Measurements from ENCODE around the gene OR52R1.
"Not testable (repeated sequence)": the region's sequence is repeated elsewhere in the genome, so short reads cannot be mapped to it uniquely, and the experiment has no call there.

OR52R1 gene

GRCh38 chr11:4826425-4826824, 22.2 kb upstream of the OR52R1 start:
- no peak overlapping the region for H3K4me3 ChIP-seq (ENCODE audit: control insufficient read depth, low read depth, low read length)
- DNase-seq (ENCODE audit: low read depth): no peak
- no peak for TF ChIP-seq CTCF (IDR thresholded peaks at IDR 0.05; ENCODE audit: control insufficient read depth, insufficient read depth, low read depth, low read length, missing control alignments)

- no peak for TF ChIP-seq CTCF (IDR thresholded peaks at IDR 0.05; ENCODE audit: control insufficient read depth, insufficient read depth, low read depth, low read length, missing control alignments)
- no peak for DNase-seq (ENCODE audit: low read depth)
- no peak overlapping the region for H3K4me3 ChIP-seq (ENCODE audit: control insufficient read depth, low read depth, low read length)
Measured at GRCh38 chr11:4825132-4825531, 21.0 kb upstream of the OR52R1 start.

- no peak within 1 kb of the TSS for H3K4me3 ChIP-seq (ENCODE audit: control insufficient read depth, low read depth, low read length)
- no peak for DNase-seq (ENCODE audit: low read depth)
- no peak for TF ChIP-seq CTCF (IDR thresholded peaks at IDR 0.05; ENCODE audit: control insufficient read depth, insufficient read depth, low read depth, low read length, missing control alignments)
Measured at GRCh38 chr11:4821021-4821420, 16.8 kb upstream of the OR52R1 start, which contains the start of gene OR51F2. Gene OR51F2, plus strand, starts transcription at chr11:4821321. Its CDS starts 101 bp downstream, at chr11:4821422.

- H3K4me3 ChIP-seq (ENCODE audit: control insufficient read depth, low read depth, low read length): no peak overlapping the region
- no peak for TF ChIP-seq CTCF (IDR thresholded peaks at IDR 0.05; ENCODE audit: control insufficient read depth, insufficient read depth, low read depth, low read length, missing control alignments)
- DNase-seq (ENCODE audit: low read depth): no peak
Measured at GRCh38 chr11:4809246-4809645, 5.1 kb upstream of the OR52R1 start.

- H3K4me3 ChIP-seq (ENCODE audit: control insufficient read depth, low read depth, low read length): no peak overlapping the region
- no peak for DNase-seq (ENCODE audit: low read depth)
- no peak for TF ChIP-seq CTCF (IDR thresholded peaks at IDR 0.05; ENCODE audit: control insufficient read depth, insufficient read depth, low read depth, low read length, missing control alignments)
Measured at GRCh38 chr11:4808476-4808875, 4.3 kb upstream of the OR52R1 start.

- DNase-seq (ENCODE audit: low read depth); H3K4me3 ChIP-seq (ENCODE audit: control insufficient read depth, low read depth, low read length): not testable (repeated sequence)
Measured at GRCh38 chr11:4801316-4801715, 2.9 kb downstream of the OR52R1 start.

- DNase-seq (ENCODE audit: low read depth): no peak
- no peak for TF ChIP-seq CTCF (IDR thresholded peaks at IDR 0.05; ENCODE audit: control insufficient read depth, insufficient read depth, low read depth, low read length, missing control alignments)
- no peak overlapping the region for H3K4me3 ChIP-seq (ENCODE audit: control insufficient read depth, low read depth, low read length)
Measured at GRCh38 chr11:4798427-4799183, 5.6 kb downstream of the OR52R1 start.
